Caki2 (cell line): ENCODE results near the gene VRTN. TPM values are rescaled to one million over a fixed set of nuclear protein-coding genes. Genes with fewer than 3 reads are reported as not detected.
A peak's percentile ranks its signal among the peaks of the same experiment; 100 is the strongest.

Experiments used
- DNase-seq: peaks from one replicate; pipeline ENCODE4 v3.0.0-alpha.2; 2015; ENCODE audit warnings: low read depth
- in situ Hi-C: cut with HindIII; loops from 2 replicates; pipeline ENCODE4 v1.10.0; 2016; ENCODE audit warnings: low sequenced_read_pairs, low pct_unique_long_range_greater_than_20kb, mixed read lengths
- total RNA-seq: library from RNA; depleted of rRNA; stranded (reverse); fragments of >200 nt; shearing (Covaris generic); gene quantifications from 2 replicates; pipeline ENCODE4 v1.2.3, GENCODE V29; 2014; ENCODE audit warnings: low replicate concordance

VRTN gene
- total RNA-seq, 1 experiment from 2014 or later = 0.03 TPM

DNA sequence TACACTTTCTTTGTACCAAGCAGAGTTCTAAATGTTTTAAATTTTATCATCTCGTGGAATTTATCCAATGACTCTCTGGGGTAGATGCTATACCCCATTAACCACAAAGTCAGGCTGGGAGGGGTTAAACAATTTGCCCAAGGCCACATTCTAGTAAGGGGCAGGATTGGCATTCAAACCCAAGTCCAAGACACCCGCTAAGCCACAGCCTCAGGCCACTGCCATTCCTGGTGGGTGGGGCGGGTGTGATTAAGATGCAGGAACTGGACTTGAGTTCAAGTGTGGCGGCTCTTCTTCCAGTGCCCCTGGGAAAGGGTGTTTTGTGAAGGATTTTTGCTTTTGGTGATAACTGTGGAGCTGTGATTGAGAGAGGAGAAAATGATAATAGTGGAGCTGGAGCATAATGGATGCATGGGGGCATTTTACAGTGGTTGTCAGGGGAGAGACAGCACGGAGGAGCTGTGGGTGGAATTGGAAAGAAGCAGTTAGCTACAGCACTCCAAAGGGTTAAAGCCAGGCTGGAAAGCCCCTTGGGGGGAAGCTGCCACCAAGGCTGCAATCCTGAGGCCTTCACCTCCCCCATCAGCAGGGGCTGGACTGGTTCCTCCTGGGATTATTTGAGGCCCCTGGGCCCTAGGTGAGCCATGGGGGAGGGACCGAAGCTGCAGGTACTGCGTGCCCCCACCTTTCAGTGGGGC, 1.0 kb upstream of the VRTN start:
- no peak for DNase-seq
- in situ Hi-C loops = no loop called here

DNA sequence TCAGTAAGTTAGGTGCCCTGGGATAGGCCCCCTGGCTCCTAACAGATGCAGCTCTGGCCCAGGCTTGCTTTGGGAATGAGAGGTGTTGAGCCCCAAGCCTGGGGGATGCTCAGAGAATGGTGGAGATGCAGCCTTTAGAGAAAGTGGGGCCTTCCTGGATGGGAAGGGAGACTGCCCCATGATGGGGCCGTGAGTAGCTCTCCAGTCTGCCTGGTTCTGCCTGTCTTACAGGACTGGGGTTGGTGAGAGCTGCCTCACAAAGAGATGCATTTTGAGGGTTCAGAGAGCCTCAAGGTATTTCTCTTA, 523 bp upstream of the VRTN start:
- in situ Hi-C loops = no loop called here
- DNase-seq = no peak

DNA sequence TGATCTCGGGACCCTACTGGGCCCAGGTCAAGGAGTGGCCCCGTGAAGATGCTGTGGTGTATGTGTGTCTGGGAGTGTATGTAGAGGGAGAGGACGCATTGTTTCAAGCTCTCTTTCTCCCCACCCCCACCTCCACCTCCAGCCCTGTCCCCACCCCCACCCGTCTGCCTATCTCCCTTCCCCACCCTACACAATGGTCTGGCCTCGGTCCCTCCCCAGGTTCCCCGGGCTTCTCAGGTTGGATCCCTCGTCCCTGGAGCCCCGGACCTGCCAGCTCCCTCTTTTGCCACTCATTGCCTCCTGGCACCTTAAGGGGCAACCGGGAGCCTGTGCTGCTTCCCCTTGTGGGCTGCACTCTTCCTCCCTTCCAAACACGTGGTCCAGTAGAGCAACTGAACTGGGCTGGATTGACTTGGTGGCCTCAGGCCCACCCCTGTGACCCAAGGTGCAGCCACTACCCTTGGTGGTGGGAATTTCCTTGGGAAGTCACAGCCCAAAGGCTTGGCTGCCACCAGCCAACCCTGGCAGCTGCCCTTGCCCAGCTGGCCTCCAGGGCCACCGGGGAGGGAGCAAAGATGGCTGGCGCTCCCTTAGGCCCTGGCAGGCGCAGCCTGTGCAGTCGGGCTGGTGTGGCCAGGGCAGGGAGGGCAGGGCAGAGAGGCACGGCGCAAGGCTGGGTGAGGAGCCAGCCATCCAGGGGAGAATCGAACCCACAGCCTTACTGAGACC, 628 bp downstream of the VRTN start:
- DNase-seq = no peak
- in situ Hi-C loops = no loop called here

DNA sequence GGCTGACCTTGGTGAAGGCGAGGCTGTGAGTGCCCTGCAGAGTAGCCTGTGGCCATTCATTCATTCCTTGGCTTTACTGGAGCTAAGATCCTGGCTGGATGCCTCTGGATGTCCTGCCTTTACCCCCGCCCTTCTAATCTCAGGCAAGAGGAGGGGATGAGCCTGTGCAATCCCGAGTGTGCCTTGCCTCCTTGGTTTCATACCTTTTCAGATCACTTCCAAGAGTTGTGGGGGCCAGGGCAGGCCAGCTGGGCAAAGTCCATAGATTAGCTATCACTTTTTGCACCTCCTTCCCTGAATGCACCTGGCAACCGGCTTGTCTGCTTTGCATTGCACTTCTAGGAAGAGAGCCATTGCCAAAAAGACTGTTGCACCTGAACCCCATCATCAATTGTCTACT, 1.5 kb downstream of the VRTN start:
- DNase-seq = no peak
- in situ Hi-C loops = loop anchor here (25.0 kb wide), 1 partner anchor 138 kb away; the partner anchor contains the start of genes ISCA2 and NPC2

DNA sequence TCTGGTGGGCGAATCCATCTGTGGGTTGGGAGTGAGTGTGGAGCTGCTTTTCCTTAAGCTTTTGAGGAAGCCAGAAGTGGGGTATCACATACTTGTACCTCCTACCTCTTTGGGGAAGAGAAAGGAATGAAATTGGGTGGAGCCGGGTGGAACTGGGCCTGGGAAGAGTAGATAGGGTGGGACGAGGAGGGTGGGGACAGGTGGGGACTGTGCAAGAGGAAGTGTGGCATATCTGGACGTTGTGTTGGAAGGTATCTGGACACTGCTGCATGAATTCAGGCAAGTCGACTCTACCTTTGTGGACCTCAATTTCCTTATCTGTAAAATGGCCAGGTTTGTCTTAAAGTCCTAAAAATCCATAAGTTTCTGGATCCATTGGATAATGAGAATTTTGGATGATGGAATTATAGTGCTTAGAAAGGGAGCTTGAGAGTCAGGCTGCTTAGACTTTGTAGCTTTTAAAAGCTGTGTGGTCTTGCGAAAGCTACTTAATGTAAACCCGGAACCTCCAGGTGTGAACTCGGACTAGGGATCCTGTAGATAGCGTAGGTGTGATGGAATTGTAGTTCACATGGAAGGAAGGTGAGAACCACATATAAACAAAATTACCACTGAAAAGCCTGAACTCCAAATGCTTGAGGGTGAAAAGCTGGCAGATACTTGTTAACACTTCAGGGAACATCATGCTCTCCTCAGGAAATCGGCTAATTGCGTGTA, 2.1 kb downstream of the VRTN start:
- DNase-seq = no peak
- in situ Hi-C loops = loop anchor here (25.0 kb wide), 1 partner anchor 137 kb away; the partner anchor contains the start of genes ISCA2 and NPC2

DNA sequence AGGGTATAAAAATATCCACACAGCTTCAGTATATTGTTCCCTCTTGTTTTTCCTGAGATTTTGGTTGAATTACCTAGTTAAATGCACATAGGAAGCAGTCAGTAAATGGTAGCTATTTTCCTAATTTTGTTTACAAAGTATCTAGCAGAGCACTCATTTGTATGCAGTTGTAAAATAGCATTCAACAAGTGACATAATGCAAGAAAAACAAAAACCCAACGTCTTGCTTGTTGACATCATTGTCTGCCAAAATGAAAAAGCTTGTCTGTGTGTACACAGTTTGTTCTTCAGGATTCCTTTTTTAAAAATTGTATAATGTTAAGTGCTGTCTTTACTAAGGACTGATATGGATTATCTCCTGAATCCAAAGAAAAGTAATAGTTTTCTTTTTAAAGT, 2.7 kb downstream of the VRTN start:
- DNase-seq = no peak
- in situ Hi-C loops = loop anchor here (25.0 kb wide), 1 partner anchor 136 kb away; the partner anchor contains the start of genes ISCA2 and NPC2

DNA sequence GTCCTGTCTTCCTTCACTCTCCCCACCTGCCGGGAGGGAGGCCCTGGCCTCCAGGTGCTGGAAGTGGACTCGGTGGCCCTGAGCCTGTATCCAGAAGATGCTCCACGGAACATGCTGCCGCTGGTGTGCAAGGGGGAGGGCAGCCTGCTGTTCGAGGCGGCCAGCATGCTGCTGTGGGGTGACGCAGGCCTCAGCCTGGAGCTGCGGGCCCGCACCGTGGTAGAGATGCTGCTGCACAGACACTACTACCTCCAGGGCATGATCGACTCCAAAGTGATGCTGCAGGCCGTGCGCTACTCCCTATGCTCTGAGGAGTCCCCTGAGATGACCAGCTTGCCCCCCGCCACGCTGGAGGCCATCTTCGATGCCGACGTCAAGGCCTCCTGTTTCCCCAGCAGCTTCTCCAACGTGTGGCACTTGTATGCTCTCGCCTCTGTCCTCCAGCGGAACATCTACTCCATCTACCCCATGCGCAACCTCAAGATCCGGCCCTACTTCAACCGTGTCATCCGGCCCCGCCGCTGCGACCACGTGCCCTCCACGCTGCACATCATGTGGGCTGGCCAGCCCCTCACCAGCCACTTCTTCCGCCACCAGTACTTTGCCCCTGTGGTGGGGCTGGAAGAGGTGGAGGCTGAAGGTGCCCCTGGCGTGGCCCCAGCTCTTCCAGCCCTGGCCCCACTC, 8.8 kb downstream of the VRTN start:
- DNase-seq = no peak
- in situ Hi-C loops = loop anchor here (25.0 kb wide), 1 partner anchor 130 kb away; the partner anchor contains the start of genes ISCA2 and NPC2

DNA sequence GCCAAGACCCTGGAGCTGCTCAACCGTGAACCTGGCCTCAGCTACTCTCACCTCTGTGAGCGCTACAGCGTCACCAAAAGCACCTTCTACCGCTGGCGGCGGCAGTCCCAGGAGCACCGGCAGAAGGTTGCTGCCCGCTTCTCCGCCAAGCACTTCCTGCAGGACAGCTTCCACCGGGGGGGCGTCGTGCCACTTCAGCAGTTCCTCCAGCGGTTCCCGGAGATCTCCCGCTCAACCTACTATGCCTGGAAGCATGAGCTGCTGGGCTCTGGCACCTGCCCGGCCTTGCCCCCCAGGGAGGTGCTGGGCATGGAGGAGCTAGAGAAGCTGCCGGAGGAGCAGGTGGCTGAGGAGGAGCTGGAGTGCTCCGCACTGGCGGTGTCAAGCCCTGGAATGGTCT, 9.3 kb downstream of the VRTN start:
- in situ Hi-C loops = loop anchor here (25.0 kb wide), 1 partner anchor 130 kb away; the partner anchor contains the start of genes ISCA2 and NPC2
- DNase-seq = no peak

DNA sequence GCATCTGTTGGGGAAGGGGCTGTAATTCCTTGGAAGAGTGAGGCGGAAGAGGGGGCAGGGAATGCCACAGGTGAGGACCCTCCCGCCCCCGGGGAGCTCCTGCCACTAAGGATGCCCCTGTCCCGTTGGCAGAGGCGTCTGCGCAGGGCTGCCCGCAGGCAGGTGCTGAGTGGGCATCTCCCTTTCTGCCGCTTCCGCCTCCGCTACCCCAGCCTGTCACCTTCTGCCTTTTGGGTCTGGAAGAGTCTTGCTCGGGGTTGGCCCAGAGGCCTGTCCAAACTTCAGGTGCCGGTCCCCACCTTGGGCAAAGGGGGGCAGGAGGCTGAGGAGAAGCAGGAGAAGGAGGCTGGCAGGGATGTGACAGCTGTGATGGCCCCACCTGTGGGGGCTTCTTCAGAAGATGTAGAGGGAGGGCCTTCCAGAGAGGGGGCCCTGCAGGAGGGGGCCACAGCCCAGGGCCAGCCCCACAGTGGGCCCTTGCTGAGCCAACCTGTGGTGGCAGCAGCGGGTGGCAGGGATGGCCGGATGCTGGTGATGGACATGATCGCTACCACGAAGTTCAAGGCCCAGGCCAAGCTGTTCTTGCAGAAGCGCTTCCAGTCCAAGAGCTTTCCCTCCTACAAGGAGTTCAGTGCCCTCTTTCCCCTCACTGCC, 10.0 kb downstream of the VRTN start:
- no peak for DNase-seq
- in situ Hi-C loops = loop anchor here (25.0 kb wide), 1 partner anchor 129 kb away; the partner anchor contains the start of genes ISCA2 and NPC2

DNA sequence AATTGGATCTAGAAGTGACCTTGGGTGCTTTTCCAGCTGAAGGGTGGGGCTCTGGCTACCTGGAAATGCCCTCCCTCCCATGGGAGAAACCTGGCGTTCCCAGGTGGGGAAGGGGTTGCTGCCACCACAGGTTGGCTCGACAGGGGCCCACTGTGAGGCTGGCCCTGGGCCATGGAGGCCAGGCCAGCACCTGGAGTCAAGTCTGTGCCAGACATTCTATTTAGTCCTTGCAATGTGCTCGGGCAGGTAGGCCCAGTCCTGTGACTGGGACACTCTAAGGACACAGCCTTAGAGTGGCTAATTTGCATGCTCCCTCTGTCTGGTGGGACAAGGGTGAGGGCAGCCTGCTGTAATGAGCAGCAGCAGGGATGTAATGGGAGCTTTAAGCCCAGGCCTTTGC, 11.9 kb downstream of the VRTN start:
- no peak for DNase-seq
- in situ Hi-C loops = loop anchor here (25.0 kb wide), 1 partner anchor 127 kb away; the partner anchor contains the start of genes ISCA2 and NPC2

DNA sequence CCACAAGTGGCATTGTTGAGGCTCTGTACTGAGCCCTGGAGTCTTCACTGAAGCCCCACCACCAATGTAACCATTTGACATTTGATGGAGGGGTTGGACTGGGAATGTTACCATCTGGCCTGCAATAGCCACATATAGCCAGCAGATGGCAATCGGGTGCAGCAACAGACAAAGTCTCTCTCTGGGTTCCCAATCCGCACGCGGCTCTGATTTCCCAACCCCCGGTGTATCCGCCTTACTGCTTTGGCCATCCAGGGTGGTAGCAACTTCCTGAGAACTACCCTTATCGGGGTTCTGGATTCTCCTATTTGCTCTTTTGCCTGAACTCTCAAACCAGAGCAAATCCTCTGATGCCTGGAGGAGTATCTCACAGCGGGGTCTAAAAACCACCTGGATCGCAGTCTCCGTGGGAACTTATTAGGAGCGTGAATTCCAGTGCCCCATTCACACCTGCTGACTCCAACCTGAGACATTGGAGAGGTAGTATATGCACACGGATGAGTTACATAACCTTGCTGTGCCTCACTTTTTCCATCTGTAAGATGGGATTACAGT, 14.2 kb downstream of the VRTN start:
- DNase-seq = peak; percentile 34
- in situ Hi-C loops = loop anchor here (25.0 kb wide), 1 partner anchor 125 kb away; the partner anchor contains the start of genes ISCA2 and NPC2

DNA sequence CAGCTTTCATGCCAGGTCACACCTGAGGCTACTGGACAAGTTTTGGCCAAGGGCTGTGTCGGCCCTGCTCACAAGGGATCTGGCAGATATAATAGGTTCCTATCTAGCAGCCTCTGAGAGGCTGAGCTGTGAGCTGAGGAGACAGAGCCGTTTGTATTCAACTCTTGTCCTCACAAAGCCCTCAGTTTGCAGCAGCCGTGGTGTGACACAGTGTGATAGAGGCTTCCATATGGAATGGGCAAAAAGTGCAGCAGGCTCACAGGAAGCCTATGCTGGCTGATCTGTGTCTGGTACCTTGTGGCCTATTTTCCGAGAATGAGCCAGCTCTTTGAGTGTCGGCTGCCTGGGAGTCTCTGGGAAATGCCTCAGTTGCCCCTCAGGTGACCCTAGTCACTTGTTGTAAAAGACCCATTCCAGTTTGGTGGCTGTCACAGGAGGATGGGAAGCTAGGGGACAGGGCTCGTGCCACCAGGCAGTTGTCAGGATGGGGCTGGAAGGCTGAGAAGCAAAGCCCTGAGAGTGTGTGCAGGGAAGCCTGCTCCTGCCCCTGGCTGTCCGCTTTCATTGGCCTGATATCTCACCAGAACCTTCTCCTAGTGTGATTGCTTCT, 16.1 kb downstream of the VRTN start:
- in situ Hi-C loops = loop anchor here (25.0 kb wide), 1 partner anchor 123 kb away; the partner anchor contains the start of genes ISCA2 and NPC2
- DNase-seq = no peak

DNA sequence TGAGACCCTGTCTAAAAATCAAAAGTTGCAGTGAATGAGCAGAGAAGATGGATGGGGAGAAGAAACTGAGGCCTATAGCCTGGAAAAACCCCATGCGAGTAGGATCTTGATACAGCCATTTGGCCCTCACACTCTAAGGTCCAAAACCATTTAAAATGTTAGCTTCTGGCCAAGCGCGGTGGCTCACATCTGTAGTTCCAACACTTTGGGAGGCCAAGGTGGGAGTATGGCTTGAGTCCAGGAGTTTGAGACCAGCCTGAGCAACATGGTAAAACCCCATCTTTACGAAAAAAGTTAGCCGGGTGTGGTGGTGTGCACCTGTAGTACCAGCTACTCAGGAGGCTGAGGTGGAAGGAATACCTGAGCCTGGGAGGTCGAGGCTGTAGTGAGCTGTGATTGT, 19.8 kb downstream of the VRTN start:
- in situ Hi-C loops = loop anchor here (25.0 kb wide), 1 partner anchor 119 kb away; the partner anchor contains the start of genes ISCA2 and NPC2
- no peak for DNase-seq

DNA sequence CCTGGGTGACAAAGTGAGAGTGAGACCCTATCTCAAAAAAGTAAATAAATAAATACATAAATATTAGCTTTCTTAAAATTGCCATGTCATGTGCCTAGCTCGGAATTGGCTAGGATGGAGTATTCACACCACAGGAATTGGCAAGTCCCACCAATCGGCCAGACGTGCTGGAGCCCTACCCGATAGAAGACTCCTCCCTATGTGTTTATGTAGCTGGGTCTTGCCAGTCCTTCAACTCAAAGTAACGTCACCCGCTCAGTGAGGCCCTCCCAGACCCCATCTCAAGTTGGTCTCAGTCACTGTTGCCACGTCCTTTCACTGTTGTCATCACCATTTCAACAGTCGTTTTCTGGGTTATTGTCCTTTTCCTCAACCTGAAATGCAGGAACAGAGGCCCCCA, 20.2 kb downstream of the VRTN start:
- no peak for DNase-seq
- in situ Hi-C loops = loop anchor here (25.0 kb wide), 1 partner anchor 119 kb away; the partner anchor contains the start of genes ISCA2 and NPC2

DNA sequence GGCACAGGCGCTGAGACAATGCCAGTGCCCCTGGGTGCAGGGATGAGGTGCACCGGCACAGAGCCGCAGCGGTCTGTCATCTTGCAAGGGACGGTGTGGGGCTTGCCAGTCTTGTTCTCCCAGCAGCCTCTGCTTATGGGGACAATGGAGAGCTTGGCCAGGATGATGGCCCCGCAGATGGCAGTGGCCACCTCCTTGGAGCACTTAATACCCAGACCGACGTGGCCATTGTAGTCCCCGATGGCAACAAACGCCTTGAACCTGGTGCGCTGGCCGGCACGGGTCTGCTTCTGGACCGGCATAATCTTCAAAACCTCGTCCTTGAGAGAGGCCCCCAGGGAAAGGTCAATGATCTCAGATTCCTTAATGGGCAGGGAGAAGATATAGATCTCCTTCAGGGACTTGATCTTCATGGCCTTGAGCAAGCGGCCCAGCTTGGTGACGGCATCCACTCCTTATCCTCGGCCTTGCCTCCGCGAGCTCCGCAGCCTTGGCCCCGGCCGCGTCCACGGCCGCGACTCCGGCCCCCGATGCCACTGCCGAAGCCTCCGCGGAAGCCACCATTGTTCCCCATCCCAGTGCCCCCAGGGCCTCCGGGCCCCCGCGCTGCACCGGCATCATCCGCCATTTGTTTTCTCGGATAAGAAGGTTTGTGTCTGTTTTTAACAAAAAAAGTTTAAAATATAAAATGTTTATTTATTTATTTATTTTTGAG, 29.9 kb downstream of the VRTN start:
- no peak for DNase-seq
- in situ Hi-C loops = no loop called here

DNA sequence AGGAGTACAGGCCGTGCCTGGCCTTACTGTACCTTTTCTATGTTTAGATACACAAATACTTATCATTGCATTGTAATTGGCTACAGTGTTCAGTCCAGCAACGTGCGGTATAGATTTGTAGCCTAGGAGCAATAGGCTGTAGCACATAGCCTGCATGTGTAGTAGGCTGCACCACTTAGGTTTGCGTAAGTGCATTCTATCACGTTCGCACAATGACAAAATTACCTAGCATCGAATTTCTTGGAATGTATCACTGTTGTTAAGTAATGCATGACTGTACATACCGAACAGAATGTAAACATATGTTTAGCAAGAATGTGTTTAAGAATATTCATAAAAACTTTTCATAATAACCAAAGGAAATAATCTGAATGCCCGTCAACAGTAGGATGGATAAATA, 31.9 kb downstream of the VRTN start:
- in situ Hi-C loops = no loop called here
- DNase-seq = no peak
